ENCODE measurements around the gene KRTAP4-12.

GRCh38 chr17:41082626-41083025 is 41.4 kb downstream of the KRTAP4-12 start:
- no peak for TF ChIP-seq CTCF (IDR thresholded peaks at IDR 0.05; ENCODE audit: low read depth, low read length)
- TF ChIP-seq MAX (IDR thresholded peaks at IDR 0.05; ENCODE audit: low read depth, low read length) = no peak
- TF ChIP-seq POLR2A (IDR thresholded peaks at IDR 0.05; ENCODE audit: extremely low read depth, insufficient read length) = no peak

All from NB4 (cell line).